Measurements from ENCODE around the gene GPHN.

- no peak for TF ChIP-seq POLR2AphosphoS5 (IDR thresholded peaks at IDR 0.05; ENCODE audit: borderline replicate concordance, low read depth, low read length)
- TF ChIP-seq EZH2 (IDR thresholded peaks at IDR 0.05), result no peak
Observed at GRCh38 chr14:66485910-66486421, 22.0 kb upstream of the GPHN start, which contains the start of gene CCDC196.
